ENCODE results near the gene DYNLT2.

The DYNLT2 gene

GRCh38 chr6:169741344-169741743 lies 10.0 kb downstream of the DYNLT2 start:
- H3K4me3 ChIP-seq (replicated peaks; ENCODE audit: low read depth, low read length): no peak overlapping the region
- no peaks in the 10 kb centered on the region for H3K36me3 ChIP-seq (ENCODE audit: control insufficient read depth, insufficient read depth, low read length)
- no peak for DNase-seq (ENCODE audit: extremely low read depth, insufficient read length)
- TF ChIP-seq CTCF (IDR thresholded peaks at IDR 0.05; ENCODE audit: insufficient read depth, low read length, poor library complexity, severe bottlenecking): no peak
- no peaks in the 10 kb centered on the region for H3K27me3 ChIP-seq (replicated peaks; ENCODE audit: control insufficient read depth, insufficient read depth, low read length)

- TF ChIP-seq CTCF (IDR thresholded peaks at IDR 0.05; ENCODE audit: insufficient read depth, low read length, poor library complexity, severe bottlenecking): no peak
- H3K36me3 ChIP-seq (ENCODE audit: control insufficient read depth, insufficient read depth, low read length): no peaks in the 10 kb centered on the region
- no peaks in the 10 kb centered on the region for H3K27me3 ChIP-seq (replicated peaks; ENCODE audit: control insufficient read depth, insufficient read depth, low read length)
- no peak overlapping the region for H3K4me3 ChIP-seq (replicated peaks; ENCODE audit: low read depth, low read length)
- no peak for DNase-seq (ENCODE audit: extremely low read depth, insufficient read length)
Measured at GRCh38 chr6:169738976-169739529, 12.3 kb downstream of the DYNLT2 start.

GRCh38 chr6:169738204-169738975 lies 13.0 kb downstream of the DYNLT2 start:
- Histone ChIP-seq H3K36me3 (ENCODE audit: control insufficient read depth, insufficient read depth, low read length) (no peaks in the 10 kb centered on the region), H3K27me3 (replicated peaks; ENCODE audit: control insufficient read depth, insufficient read depth, low read length) (no peaks in the 10 kb centered on the region), H3K4me3 (replicated peaks; ENCODE audit: low read depth, low read length) (no peak overlapping the region)
- TF ChIP-seq CTCF (IDR thresholded peaks at IDR 0.05; ENCODE audit: insufficient read depth, low read length, poor library complexity, severe bottlenecking): no peak
- DNase-seq (ENCODE audit: extremely low read depth, insufficient read length): no peak

- Histone ChIP-seq H3K4me3 (replicated peaks; ENCODE audit: low read depth, low read length) (no peak overlapping the region), H3K27me3 (replicated peaks; ENCODE audit: control insufficient read depth, insufficient read depth, low read length) (no peaks in the 10 kb centered on the region), H3K36me3 (ENCODE audit: control insufficient read depth, insufficient read depth, low read length) (no peaks in the 10 kb centered on the region)
- no peak for TF ChIP-seq CTCF (IDR thresholded peaks at IDR 0.05; ENCODE audit: insufficient read depth, low read length, poor library complexity, severe bottlenecking)
- no peak for DNase-seq (ENCODE audit: extremely low read depth, insufficient read length)
Measured at GRCh38 chr6:169729961-169730360, 21.4 kb downstream of the DYNLT2 start.

GRCh38 chr6:169726963-169727362 lies 24.4 kb downstream of the DYNLT2 start:
- no peaks in the 10 kb centered on the region for H3K36me3 ChIP-seq (ENCODE audit: control insufficient read depth, insufficient read depth, low read length)
- no peak for DNase-seq (ENCODE audit: extremely low read depth, insufficient read length)
- no peak overlapping the region for H3K4me3 ChIP-seq (replicated peaks; ENCODE audit: low read depth, low read length)
- no peak for TF ChIP-seq CTCF (IDR thresholded peaks at IDR 0.05; ENCODE audit: insufficient read depth, low read length, poor library complexity, severe bottlenecking)
- no peaks in the 10 kb centered on the region for H3K27me3 ChIP-seq (replicated peaks; ENCODE audit: control insufficient read depth, insufficient read depth, low read length)

Data from GM06990 (cell line).